Measurements from ENCODE around the gene TENT4B. TPM values are rescaled to one million over a fixed set of nuclear protein-coding genes. Genes with fewer than 3 reads are reported as not detected.
"Not testable (repeated sequence)": the region's sequence is repeated elsewhere in the genome, so short reads cannot be mapped to it uniquely, and the experiment has no call there.

The TENT4B gene
- total and polyA plus RNA-seq, 2 donors (not counting 1 experiment from before 2014, with no cell fraction given): 11.1 to 12.2 TPM

DNA sequence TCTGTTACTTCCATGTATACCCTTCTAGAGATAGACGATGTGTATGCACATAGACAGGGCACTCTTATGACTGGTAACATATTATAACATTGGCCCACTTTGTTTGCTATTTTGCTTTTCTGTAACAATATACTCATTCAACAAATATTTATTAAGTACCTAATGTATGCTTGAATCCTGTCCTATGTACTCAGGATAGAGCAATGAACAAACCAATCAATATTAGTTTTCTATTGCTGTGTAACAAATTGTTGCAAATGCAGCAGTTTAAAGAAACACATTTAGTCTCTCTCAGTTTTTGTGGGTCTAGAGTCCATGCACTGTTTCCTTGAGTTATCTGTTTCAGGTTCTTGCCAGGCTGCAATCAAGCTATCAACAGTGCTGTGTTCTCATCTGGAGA is 29.7 kb upstream of the TENT4B start:
- Histone ChIP-seq H3K4me2 (ENCODE audit: extremely low read depth, insufficient read depth, low read length) (no peak overlapping the region), H3K79me2 (ENCODE audit: control insufficient read depth, insufficient read depth, low read length) (no peaks in the 10 kb centered on the region), H3K36me3 (ENCODE audit: control insufficient read depth, insufficient read depth, low read length) (no peaks in the 10 kb centered on the region), H3K27ac (ENCODE audit: insufficient read depth, low read length) (no peak overlapping the region), H3K4me1 (ENCODE audit: control insufficient read depth, extremely low read depth, insufficient read depth, low read length) (no peaks in the 10 kb centered on the region), H3K27me3 (ENCODE audit: control insufficient read depth, insufficient read depth, low read length) (peaks cover 3% of the 10 kb centered on the region), H2AFZ (ENCODE audit: low read length) (no peak overlapping the region), H3K9ac (ENCODE audit: insufficient read depth, low read length) (no peak overlapping the region), H4K20me1 (ENCODE audit: control insufficient read depth, extremely low read depth, insufficient read depth, low read length) (no peaks in the 10 kb centered on the region), H3K9me3 (ENCODE audit: control insufficient read depth, insufficient read depth, low read depth, low read length) (no peaks in the 10 kb centered on the region), H3K4me3 (replicated peaks in 1 of 4; ENCODE audit: control extremely low read depth in 1 of 4, insufficient read depth in 1 of 4, low read depth in 3 of 4, low read length in 4 of 4) (no peak overlapping the region)
- DNase-seq (ENCODE audit: low read depth in 2 of 2): no peak
- no peak for TF ChIP-seq EZH2 (IDR thresholded peaks at IDR 0.05; ENCODE audit: low read length, missing control alignments)
- TF ChIP-seq, protein P1, sequence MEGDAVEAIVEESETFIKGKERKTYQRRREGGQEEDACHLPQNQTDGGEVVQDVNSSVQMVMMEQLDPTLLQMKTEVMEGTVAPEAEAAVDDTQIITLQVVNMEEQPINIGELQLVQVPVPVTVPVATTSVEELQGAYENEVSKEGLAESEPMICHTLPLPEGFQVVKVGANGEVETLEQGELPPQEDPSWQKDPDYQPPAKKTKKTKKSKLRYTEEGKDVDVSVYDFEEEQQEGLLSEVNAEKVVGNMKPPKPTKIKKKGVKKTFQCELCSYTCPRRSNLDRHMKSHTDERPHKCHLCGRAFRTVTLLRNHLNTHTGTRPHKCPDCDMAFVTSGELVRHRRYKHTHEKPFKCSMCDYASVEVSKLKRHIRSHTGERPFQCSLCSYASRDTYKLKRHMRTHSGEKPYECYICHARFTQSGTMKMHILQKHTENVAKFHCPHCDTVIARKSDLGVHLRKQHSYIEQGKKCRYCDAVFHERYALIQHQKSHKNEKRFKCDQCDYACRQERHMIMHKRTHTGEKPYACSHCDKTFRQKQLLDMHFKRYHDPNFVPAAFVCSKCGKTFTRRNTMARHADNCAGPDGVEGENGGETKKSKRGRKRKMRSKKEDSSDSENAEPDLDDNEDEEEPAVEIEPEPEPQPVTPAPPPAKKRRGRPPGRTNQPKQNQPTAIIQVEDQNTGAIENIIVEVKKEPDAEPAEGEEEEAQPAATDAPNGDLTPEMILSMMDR (conservative IDR thresholded peaks at IDR 0.05 in 1 of 2, IDR thresholded peaks at IDR 0.05 in 1 of 2; ENCODE audit: low read depth in 1 of 2, low read length in 2 of 2): no peak

DNA sequence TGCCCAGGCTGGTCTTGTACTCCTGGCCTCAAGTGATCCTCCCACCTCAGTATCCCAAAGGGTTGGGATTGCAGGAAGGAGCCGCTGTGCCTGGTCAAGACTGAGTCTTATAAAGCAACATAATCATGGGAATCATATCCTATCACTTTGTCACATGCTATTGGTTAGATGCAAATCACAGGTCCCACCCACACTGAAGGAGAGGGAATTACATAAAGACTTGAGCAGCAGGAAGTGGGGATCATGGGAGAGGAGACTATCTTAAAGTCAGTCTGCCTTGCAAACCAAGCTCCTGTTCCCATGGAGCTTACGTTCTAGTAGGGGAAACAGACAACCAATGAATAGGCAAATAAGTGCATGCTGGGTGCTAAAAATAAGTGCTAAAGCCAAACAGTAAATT is 28.3 kb upstream of the TENT4B start:
- TF ChIP-seq, protein P1 (conservative IDR thresholded peaks at IDR 0.05 in 1 of 2, IDR thresholded peaks at IDR 0.05 in 1 of 2; ENCODE audit: low read depth in 1 of 2, low read length in 2 of 2): no peak
- Histone ChIP-seq H3K4me2 (ENCODE audit: extremely low read depth, insufficient read depth, low read length) (no peak overlapping the region), H3K9ac (ENCODE audit: insufficient read depth, low read length) (no peak overlapping the region), H3K36me3 (ENCODE audit: control insufficient read depth, insufficient read depth, low read length) (no peaks in the 10 kb centered on the region), H2AFZ (ENCODE audit: low read length) (no peak overlapping the region), H3K27ac (ENCODE audit: insufficient read depth, low read length) (no peak overlapping the region), H3K9me3 (ENCODE audit: control insufficient read depth, insufficient read depth, low read depth, low read length) (no peaks in the 10 kb centered on the region), H3K79me2 (ENCODE audit: control insufficient read depth, insufficient read depth, low read length) (no peaks in the 10 kb centered on the region), H3K27me3 (ENCODE audit: control insufficient read depth, insufficient read depth, low read length) (peaks cover 3% of the 10 kb centered on the region), H4K20me1 (ENCODE audit: control insufficient read depth, extremely low read depth, insufficient read depth, low read length) (no peaks in the 10 kb centered on the region), H3K4me3 (replicated peaks in 1 of 4; ENCODE audit: control extremely low read depth in 1 of 4, insufficient read depth in 1 of 4, low read depth in 3 of 4, low read length in 4 of 4) (no peak overlapping the region), H3K4me1 (ENCODE audit: control insufficient read depth, extremely low read depth, insufficient read depth, low read length) (no peaks in the 10 kb centered on the region)
- DNase-seq (ENCODE audit: low read depth in 2 of 2): no peak

DNA sequence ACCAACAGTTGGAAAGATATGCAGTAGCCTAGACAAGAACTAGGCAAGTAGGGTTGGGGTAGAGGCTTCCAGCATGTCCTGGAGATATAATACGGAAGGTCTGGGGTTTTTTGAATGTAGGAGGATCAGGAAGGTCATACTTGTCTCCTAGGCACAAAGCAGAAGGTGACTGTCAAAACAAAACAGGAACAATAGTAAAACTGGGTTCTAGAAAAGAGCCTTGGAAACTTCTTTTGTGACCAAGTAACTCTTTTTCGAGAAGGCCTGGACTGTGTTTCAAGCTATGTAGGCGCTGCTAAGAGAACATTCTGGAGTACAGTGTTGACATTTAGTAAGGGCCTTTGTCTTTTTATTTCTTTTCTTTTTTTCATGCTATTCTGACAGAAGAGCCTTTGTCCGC is 26.9 kb upstream of the TENT4B start:
- DNase-seq (ENCODE audit: low read depth in 2 of 2): no peak
- TF ChIP-seq, protein P1 (conservative IDR thresholded peaks at IDR 0.05 in 1 of 2, IDR thresholded peaks at IDR 0.05 in 1 of 2; ENCODE audit: low read depth in 1 of 2, low read length in 2 of 2): no peak
- TF ChIP-seq EZH2 (IDR thresholded peaks at IDR 0.05; ENCODE audit: low read length, missing control alignments): no peak
- Histone ChIP-seq H3K9ac (ENCODE audit: insufficient read depth, low read length) (no peak overlapping the region), H3K79me2 (ENCODE audit: control insufficient read depth, insufficient read depth, low read length) (no peaks in the 10 kb centered on the region), H3K4me1 (ENCODE audit: control insufficient read depth, extremely low read depth, insufficient read depth, low read length) (no peaks in the 10 kb centered on the region), H3K4me3 (replicated peaks in 1 of 4; ENCODE audit: control extremely low read depth in 1 of 4, insufficient read depth in 1 of 4, low read depth in 3 of 4, low read length in 4 of 4) (no peak overlapping the region), H2AFZ (ENCODE audit: low read length) (no peak overlapping the region), H4K20me1 (ENCODE audit: control insufficient read depth, extremely low read depth, insufficient read depth, low read length) (no peaks in the 10 kb centered on the region), H3K27me3 (ENCODE audit: control insufficient read depth, insufficient read depth, low read length) (no peaks in the 10 kb centered on the region), H3K4me2 (ENCODE audit: extremely low read depth, insufficient read depth, low read length) (no peak overlapping the region), H3K27ac (ENCODE audit: insufficient read depth, low read length) (no peak overlapping the region), H3K9me3 (ENCODE audit: control insufficient read depth, insufficient read depth, low read depth, low read length) (no peaks in the 10 kb centered on the region), H3K36me3 (ENCODE audit: control insufficient read depth, insufficient read depth, low read length) (no peaks in the 10 kb centered on the region)

DNA sequence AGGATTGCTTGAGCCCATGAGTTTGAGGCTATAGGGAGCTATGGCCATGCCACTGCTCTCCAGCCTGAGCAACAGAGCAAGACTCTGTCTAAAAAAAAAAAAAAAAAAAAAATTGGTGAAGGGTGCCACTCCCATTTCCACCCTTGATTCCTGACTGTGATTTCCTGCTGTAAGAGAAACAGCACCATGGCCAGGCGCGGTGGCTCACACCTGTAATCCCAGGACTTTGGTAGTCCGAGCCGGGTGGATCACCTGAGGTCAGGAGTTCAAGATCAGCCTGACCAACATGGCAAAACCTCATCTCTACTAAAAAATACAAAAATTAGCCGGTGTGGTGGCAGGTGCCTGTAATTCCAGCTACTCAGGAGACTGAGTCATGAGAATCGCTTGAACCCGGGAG is 20.5 kb upstream of the TENT4B start:
- not testable (repeated sequence) for H4K20me1 ChIP-seq (ENCODE audit: control insufficient read depth, extremely low read depth, insufficient read depth, low read length); H3K27ac ChIP-seq (ENCODE audit: insufficient read depth, low read length); H2AFZ ChIP-seq (ENCODE audit: low read length); H3K36me3 ChIP-seq (ENCODE audit: control insufficient read depth, insufficient read depth, low read length); H3K9ac ChIP-seq (ENCODE audit: insufficient read depth, low read length); H3K9me3 ChIP-seq (ENCODE audit: control insufficient read depth, insufficient read depth, low read depth, low read length); DNase-seq (ENCODE audit: low read depth in 2 of 2); H3K4me1 ChIP-seq (ENCODE audit: control insufficient read depth, extremely low read depth, insufficient read depth, low read length); H3K79me2 ChIP-seq (ENCODE audit: control insufficient read depth, insufficient read depth, low read length); H3K27me3 ChIP-seq (ENCODE audit: control insufficient read depth, insufficient read depth, low read length); H3K4me2 ChIP-seq (ENCODE audit: extremely low read depth, insufficient read depth, low read length); H3K4me3 ChIP-seq (replicated peaks in 1 of 4; ENCODE audit: control extremely low read depth in 1 of 4, insufficient read depth in 1 of 4, low read depth in 3 of 4, low read length in 4 of 4)
